K562 (cell line): ENCODE results near the gene SORL1-AS1.

ENCODE experiments used
- ATAC-seq: fragments of 200-7000 bp; cut with Tn5 transposase; 3 replicates; pipeline ENCODE4 v1.9.1; 2020; ENCODE audit warnings: moderate library complexity
- BruUV-seq: library from RNA; stranded (reverse); fragments of 400-500 nt; replicated peaks from 2 replicates; lab custom pipeline; 2021; lab: Mats Ljungman, UMichigan
- CTCF ChIA-PET: fragments of 300-600 bp; formaldehyde crosslinking; extraction: SDS; loops from one replicate; lab custom pipeline; 2021; ENCODE audit warnings: low intra/inter-chr PET ratio; lab: Yijun Ruan, JAX
- POLR2A ChIA-PET: fragments of 300-600, 350-650 bp; sonication (Branson Sonifier 250); formaldehyde crosslinking; extraction: SDS; loops from one replicate; lab custom pipeline; 2021; ENCODE audit warnings: antibody characterized with exemption, inconsistent platforms; lab: Yijun Ruan, JAX
- DNase-seq, 4 experiments: peaks; one replicate each; pipeline versions ENCODE4 v3.0.0 to v3.0.0-alpha.2; 2011 to 2018; ENCODE audit warnings: low spot score in 3 of 4, mixed read lengths in 3 of 4; ENCODE audit errors: extremely low read depth in 1 of 4
- FAIRE-seq: peaks from 2 replicates; lab custom pipeline; 2011; peaks lifted over from hg19 to GRCh38; lab: Jason Lieb, UNC
- H2AFZ ChIP-seq: 2 replicates; pipeline ENCODE4 v1.6.0; 2011; ENCODE audit warnings: low read depth, low read length, control low read depth, inconsistent platforms
- H3K27ac ChIP-seq: fragments of 200-600 bp; 3 replicates; pipeline ENCODE4 v1.8.0; 2011; ENCODE audit warnings: low read depth, mild to moderate bottlenecking, control low read depth, inconsistent platforms, low read length, moderate library complexity, mixed read lengths; ENCODE audit errors: extremely low read depth
- H3K27me3 ChIP-seq, 2 experiments: fragments of 300-600 bp in 1 of 2; 2 replicates in 1 of 2; 3 replicates in 1 of 2; pipeline versions ENCODE4 v1.6.0 to v1.8.0; 2011; ENCODE audit warnings: inconsistent platforms in 2 of 2, low read length in 2 of 2, mild to moderate bottlenecking in 1 of 2, mixed read lengths in 1 of 2, moderate library complexity in 1 of 2; ENCODE audit not compliant: control insufficient read depth in 2 of 2, insufficient read depth in 2 of 2
- H3K36me3 ChIP-seq: fragments of 300-600 bp; 3 replicates; pipeline ENCODE4 v1.8.0; 2011; ENCODE audit warnings: mild to moderate bottlenecking, low read length, inconsistent platforms; ENCODE audit not compliant: control insufficient read depth, insufficient read depth
- H3K4me1 ChIP-seq, 2 experiments: fragments of 200-600 bp in 1 of 2; replicated peaks in 1 of 2; 2 replicates in 1 of 2; 3 replicates in 1 of 2; pipeline versions ENCODE4 v1.5.1 to v1.8.0; 2011; ENCODE audit warnings: inconsistent platforms in 2 of 2, low read length in 2 of 2, mild to moderate bottlenecking in 1 of 2, mixed read lengths in 1 of 2, moderate library complexity in 1 of 2; ENCODE audit not compliant: control insufficient read depth in 2 of 2, insufficient read depth in 2 of 2
- H3K4me2 ChIP-seq: 2 replicates; pipeline ENCODE4 v1.6.1; 2011; ENCODE audit warnings: low read length, control low read depth, inconsistent platforms, mixed read lengths; ENCODE audit not compliant: insufficient read depth
- H3K4me3 ChIP-seq: fragments of 200-600 bp; sonication (generic), shearing (Covaris generic); 2 replicates; pipeline ENCODE4 v1.5.1; 2016; ENCODE audit warnings: control low read depth, inconsistent platforms
- H3K79me2 ChIP-seq: fragments of 200-600 bp; 3 replicates; pipeline ENCODE4 v1.8.0; 2011; ENCODE audit warnings: low read length, inconsistent platforms; ENCODE audit not compliant: control insufficient read depth, insufficient read depth
- H3K9ac ChIP-seq, 2 experiments: 2 replicates each; pipeline versions ENCODE4 v1.6.0 to v1.6.1; 2011; ENCODE audit warnings: low read depth in 2 of 2, low read length in 2 of 2, control low read depth in 1 of 2, inconsistent platforms in 1 of 2, mild to moderate bottlenecking in 1 of 2, mixed read lengths in 1 of 2; ENCODE audit not compliant: insufficient read depth in 1 of 2
- H3K9me1 ChIP-seq: one replicate; pipeline ENCODE4 v1.6.0; 2011; ENCODE audit warnings: inconsistent platforms, mild to moderate bottlenecking, low read length, moderate library complexity; ENCODE audit not compliant: control insufficient read depth, insufficient read depth
- H3K9me3 ChIP-seq: replicated peaks from 2 replicates; pipeline ENCODE4 v1.5.1; 2011; ENCODE audit warnings: low read depth, low read length, inconsistent platforms; ENCODE audit not compliant: control insufficient read depth, insufficient read depth
- H4K20me1 ChIP-seq: replicated peaks from 2 replicates; pipeline ENCODE4 v1.6.1; 2011; ENCODE audit warnings: low read length, inconsistent platforms, mixed read lengths; ENCODE audit not compliant: control insufficient read depth, insufficient read depth
- BACH1 ChIP-seq: fragments of 200-800 bp; sonication (Bioruptor generic); IDR thresholded peaks from 2 replicates; pipeline ENCODE4 v1.6.1; 2016; ENCODE audit warnings: missing genetic modification characterization, missing compliant biosample characterization
- HNRNPLL ChIP-seq: fragments of 200-400 bp; formaldehyde crosslinking; IDR thresholded peaks from 2 replicates; pipeline ENCODE4 v1.6.1; 2017; ENCODE audit warnings: low read length, low read depth, mild to moderate bottlenecking; ENCODE audit not compliant: poor library complexity, severe bottlenecking
- IRF2 ChIP-seq: sonication (generic); formaldehyde crosslinking; IDR thresholded peaks from 2 replicates; pipeline ENCODE4 v1.8.1; 2022; ENCODE audit warnings: mild to moderate bottlenecking, missing genetic modification reagents
- MTA3 ChIP-seq: fragments of 450-650 bp; formaldehyde crosslinking; IDR thresholded peaks from 2 replicates; pipeline ENCODE4 v1.6.1; 2017; ENCODE audit warnings: mild to moderate bottlenecking, borderline replicate concordance
- NR3C1 ChIP-seq: sonication (generic); formaldehyde crosslinking; IDR thresholded peaks from 2 replicates; pipeline ENCODE4 v1.8.1; 2022; ENCODE audit warnings: missing genetic modification reagents
- PCBP1 ChIP-seq: fragments of 200-400 bp; formaldehyde crosslinking; IDR thresholded peaks from 2 replicates; pipeline ENCODE4 v1.6.1; 2018; ENCODE audit warnings: mild to moderate bottlenecking, low read depth, low read length; ENCODE audit not compliant: poor library complexity, severe bottlenecking
- POLR3G ChIP-seq: IDR thresholded peaks from 2 replicates; pipeline ENCODE4 v1.6.1; 2011; ENCODE audit not compliant: insufficient read length, insufficient replicate concordance; ENCODE audit errors: extremely low read depth
- PTBP1 ChIP-seq: fragments of 200-400 bp; formaldehyde crosslinking; IDR thresholded peaks from 2 replicates; pipeline ENCODE4 v1.6.1; 2017; ENCODE audit warnings: low read depth, low read length
- TFAM ChIP-seq: fragments of 250-450 bp; sonication (Bioruptor Pico); conservative IDR thresholded peaks from 2 replicates; pipeline ENCODE4 v1.5.0; 2021; ENCODE audit warnings: mild to moderate bottlenecking, moderate library complexity
- ZNF23 ChIP-seq: fragments of 250-450 bp; sonication (Bioruptor Pico); IDR thresholded peaks from 2 replicates; pipeline ENCODE4 v1.4.0; 2020; ENCODE audit warnings: mild to moderate bottlenecking
- WGBS: fragments of 100-300 bp; shearing (Covaris generic); methylation state at CpG from one replicate; pipeline ENCODE4 v1.1.6; 2016; ENCODE audit warnings: low coverage, mixed read lengths; ENCODE audit not compliant: insufficient coverage; ENCODE audit errors: missing lambda C conversion rate; 5-methylcytosine and 5-hydroxymethylcytosine counted together
- in situ Hi-C: fragments of 300-500 bp; cut with MboI; formaldehyde crosslinking; loops from 4 replicates; pipeline ENCODE4 v1.15.0; 2018; ENCODE audit warnings: inconsistent platforms, mixed read lengths
- intact Hi-C: fragments of 100-400 bp; cut with micrococcal nuclease; formaldehyde crosslinking; loops from 2 replicates; pipeline ENCODE4 v1.14.2; 2022
- TF ChIP-seq, protein P1 (sequence below), 2 experiments: fragments of 450-650 bp in 1 of 2; sonication (generic) in 1 of 2; formaldehyde crosslinking in 1 of 2; IDR thresholded peaks in 1 of 2; conservative IDR thresholded peaks in 1 of 2; 2 replicates each; pipeline versions ENCODE4 v1.6.1 to v1.8.1; 2016 to 2023; ENCODE audit warnings: mild to moderate bottlenecking in 2 of 2, moderate library complexity in 2 of 2, inconsistent platforms in 1 of 2, missing genetic modification reagents in 1 of 2
- TF ChIP-seq, protein P2 (sequence below), 2 experiments: fragments of 450-650 bp; conservative IDR thresholded peaks; 2 replicates each; pipeline ENCODE4 v1.6.1; 2017; ENCODE audit warnings: mild to moderate bottlenecking in 2 of 2, moderate library complexity in 2 of 2
- TF ChIP-seq, protein P3 (sequence below): fragments of 250-450 bp; sonication (Bioruptor Pico); IDR thresholded peaks from 2 replicates; pipeline ENCODE4 v1.4.0; 2020

The SORL1-AS1 gene

DNA sequence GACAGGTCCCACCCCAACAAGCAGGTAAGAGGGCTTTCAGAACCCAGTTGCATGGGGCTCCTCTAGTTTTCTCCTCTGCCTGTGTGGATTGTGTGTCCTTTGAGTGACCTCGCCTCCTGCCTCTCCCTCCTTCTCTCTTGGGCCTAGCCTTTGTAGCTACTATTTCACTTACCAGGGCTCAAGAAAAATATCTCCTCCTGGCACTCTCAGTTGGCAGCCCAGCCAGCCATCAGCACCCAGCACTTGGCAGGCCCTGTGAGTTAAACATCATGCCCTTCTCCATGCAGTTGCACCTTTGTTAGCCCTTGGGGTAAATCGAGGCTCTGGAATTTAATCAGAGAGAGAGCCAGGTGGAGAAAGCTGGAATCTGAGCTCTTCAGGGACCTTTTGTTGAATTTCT is 35.4 kb upstream of the SORL1-AS1 start:
- no peak overlapping the region for H3K4me3 ChIP-seq
- no peaks in the 10 kb centered on the region for H3K36me3 ChIP-seq
- DNase-seq (no peak), FAIRE-seq (no peak), ATAC-seq (no peak)
- H2AFZ ChIP-seq, result no peak overlapping the region
- TF ChIP-seq TFAM (CRISPR knock-in tag), result no peak
- no peak for TF ChIP-seq BACH1 (tag)
- no peak for TF ChIP-seq MTA3
- TF ChIP-seq IRF2 (CRISPR knock-in tag), result no peak
- TF ChIP-seq, protein P1, sequence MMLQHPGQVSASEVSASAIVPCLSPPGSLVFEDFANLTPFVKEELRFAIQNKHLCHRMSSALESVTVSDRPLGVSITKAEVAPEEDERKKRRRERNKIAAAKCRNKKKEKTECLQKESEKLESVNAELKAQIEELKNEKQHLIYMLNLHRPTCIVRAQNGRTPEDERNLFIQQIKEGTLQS (IDR thresholded peaks at IDR 0.05), result no peak
- TF ChIP-seq, protein P1 (CRISPR knock-in tag; conservative IDR thresholded peaks at IDR 0.05), result no peak
- no peaks in the 10 kb centered on the region for H3K79me2 ChIP-seq
- WGBS, result 0% methylated on average over 2 of the region's 2 CpGs
- H3K27ac ChIP-seq, result no peak overlapping the region
- CTCF ChIA-PET, result no interaction called here
- intact Hi-C loops, result no loop called here
- no peaks in the 10 kb centered on the region for H3K9me3 ChIP-seq
- no TSS peak for BruUV-seq
- in situ Hi-C loops, result no loop called here
- no peak overlapping the region for H3K9ac ChIP-seq
- no peaks in the 10 kb centered on the region for H3K9me1 ChIP-seq
- H3K27me3 ChIP-seq, result peaks cover 0 to 4% of the 10 kb centered on the region in 2 experiments; a peak in 1 of 5 replicates
- no peak overlapping the region for H3K4me2 ChIP-seq
- no peaks in the 10 kb centered on the region for H3K4me1 ChIP-seq
- POLR2A ChIA-PET, result no interaction called here
- no peaks in the 10 kb centered on the region for H4K20me1 ChIP-seq

DNA sequence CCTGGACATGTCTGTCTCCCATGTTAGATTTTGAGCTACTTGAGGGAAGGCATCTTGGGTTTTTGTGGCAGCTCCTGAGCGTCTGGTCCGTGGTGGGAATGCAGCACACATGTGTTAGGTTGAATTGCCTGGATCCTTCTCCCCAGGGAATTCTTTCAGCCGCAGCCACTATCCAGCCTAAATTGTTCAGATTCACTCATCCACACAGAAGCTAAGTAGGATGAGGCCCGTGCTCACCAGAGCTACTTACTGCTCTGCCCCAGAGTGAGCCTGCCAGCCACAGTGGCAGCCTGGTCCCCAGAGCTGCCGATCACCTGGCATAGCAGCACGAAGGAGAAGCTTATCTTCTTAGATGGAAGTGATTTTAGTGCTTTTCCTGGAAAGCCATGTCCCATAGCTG is 34.4 kb upstream of the SORL1-AS1 start:
- ATAC-seq, result no peak
- intact Hi-C loops, result no loop called here
- BruUV-seq, result no TSS peak
- no peak overlapping the region for H3K27ac ChIP-seq
- H2AFZ ChIP-seq, result no peak overlapping the region
- DNase-seq, result no peak
- H3K9me3 ChIP-seq, result no peaks in the 10 kb centered on the region
- H3K79me2 ChIP-seq, result no peaks in the 10 kb centered on the region
- no peaks in the 10 kb centered on the region for H4K20me1 ChIP-seq
- no peaks in the 10 kb centered on the region for H3K4me1 ChIP-seq
- no peak overlapping the region for H3K4me3 ChIP-seq
- no peaks in the 10 kb centered on the region for H3K36me3 ChIP-seq
- ChIA-PET POLR2A (no interaction called here), CTCF (no interaction called here)
- H3K9me1 ChIP-seq, result no peaks in the 10 kb centered on the region
- 0% methylated on average over 6 of the region's 6 CpGs for WGBS
- H3K9ac ChIP-seq, result no peak overlapping the region
- no peak overlapping the region for H3K4me2 ChIP-seq
- FAIRE-seq, result no peak
- H3K27me3 ChIP-seq, result peaks cover 0 to 4% of the 10 kb centered on the region in 2 experiments; a peak in 1 of 5 replicates
- in situ Hi-C loops, result no loop called here
- TF ChIP-seq NR3C1 (CRISPR knock-in tag) (no peak), ZNF23 (CRISPR knock-in tag) (no peak), HNRNPLL (no peak), PCBP1 (no peak), PTBP1 (no peak), POLR3G (no peak)
- TF ChIP-seq, protein P2, sequence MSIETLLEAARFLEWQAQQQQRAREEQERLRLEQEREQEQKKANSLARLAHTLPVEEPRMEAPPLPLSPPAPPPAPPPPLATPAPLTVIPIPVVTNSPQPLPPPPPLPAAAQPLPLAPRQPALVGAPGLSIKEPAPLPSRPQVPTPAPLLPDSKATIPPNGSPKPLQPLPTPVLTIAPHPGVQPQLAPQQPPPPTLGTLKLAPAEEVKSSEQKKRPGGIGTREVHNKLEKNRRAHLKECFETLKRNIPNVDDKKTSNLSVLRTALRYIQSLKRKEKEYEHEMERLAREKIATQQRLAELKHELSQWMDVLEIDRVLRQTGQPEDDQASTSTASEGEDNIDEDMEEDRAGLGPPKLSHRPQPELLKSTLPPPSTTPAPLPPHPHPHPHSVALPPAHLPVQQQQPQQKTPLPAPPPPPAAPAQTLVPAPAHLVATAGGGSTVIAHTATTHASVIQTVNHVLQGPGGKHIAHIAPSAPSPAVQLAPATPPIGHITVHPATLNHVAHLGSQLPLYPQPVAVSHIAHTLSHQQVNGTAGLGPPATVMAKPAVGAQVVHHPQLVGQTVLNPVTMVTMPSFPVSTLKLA (conservative IDR thresholded peaks at IDR 0.05), result no peak
- TF ChIP-seq, protein P3, sequence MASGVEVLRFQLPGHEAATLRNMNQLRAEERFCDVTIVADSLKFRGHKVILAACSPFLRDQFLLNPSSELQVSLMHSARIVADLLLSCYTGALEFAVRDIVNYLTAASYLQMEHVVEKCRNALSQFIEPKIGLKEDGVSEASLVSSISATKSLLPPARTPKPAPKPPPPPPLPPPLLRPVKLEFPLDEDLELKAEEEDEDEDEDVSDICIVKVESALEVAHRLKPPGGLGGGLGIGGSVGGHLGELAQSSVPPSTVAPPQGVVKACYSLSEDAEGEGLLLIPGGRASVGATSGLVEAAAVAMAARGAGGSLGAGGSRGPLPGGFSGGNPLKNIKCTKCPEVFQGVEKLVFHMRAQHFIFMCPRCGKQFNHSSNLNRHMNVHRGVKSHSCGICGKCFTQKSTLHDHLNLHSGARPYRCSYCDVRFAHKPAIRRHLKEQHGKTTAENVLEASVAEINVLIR, result no peak
